ENCODE results near the gene GSN. TPM values are rescaled to one million over a fixed set of nuclear protein-coding genes. Genes with fewer than 3 reads are reported as not detected.

Gene GSN
- total RNA-seq, 1 donor from 2014 or later: 80.0 TPM

- peaks cover 12% of the 10 kb centered on the region for H3K36me3 Mint-ChIP-seq
- no peaks in the 10 kb centered on the region for H3K9me3 Mint-ChIP-seq
These were observed 86.2 kb downstream of the GSN start for GRCh38 chr9:121354141-121354540.

DNA sequence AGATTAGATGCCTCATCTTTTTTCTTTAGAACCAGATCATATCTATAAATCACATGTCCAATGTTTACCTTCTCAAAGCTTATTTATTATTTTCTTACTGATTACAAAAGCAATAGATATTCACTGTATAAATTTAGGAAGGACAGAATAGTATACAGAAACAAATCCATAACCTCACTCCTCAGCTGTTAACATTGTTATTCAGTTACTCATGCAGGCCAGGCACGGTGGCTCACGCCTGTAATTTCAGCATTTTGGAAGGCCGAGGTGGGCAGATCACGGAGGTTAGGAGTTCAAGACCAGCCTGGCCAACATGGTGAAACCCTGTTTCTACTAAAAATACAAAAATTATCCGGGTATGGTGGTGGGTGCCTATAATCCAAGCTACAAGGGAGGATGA is 86.8 kb downstream of the GSN start:
- Mint-ChIP-seq H3K9me3 (no peaks in the 10 kb centered on the region), H3K4me1 (ENCODE audit: unreplicated experiment) (peaks cover 25% of the 10 kb centered on the region), H3K27ac (no peak overlapping the region), H3K36me3 (peaks cover 12% of the 10 kb centered on the region), H3K27me3 (no peaks in the 10 kb centered on the region), H3K4me3 (no peak overlapping the region)
- TF ChIP-seq, protein P1, sequence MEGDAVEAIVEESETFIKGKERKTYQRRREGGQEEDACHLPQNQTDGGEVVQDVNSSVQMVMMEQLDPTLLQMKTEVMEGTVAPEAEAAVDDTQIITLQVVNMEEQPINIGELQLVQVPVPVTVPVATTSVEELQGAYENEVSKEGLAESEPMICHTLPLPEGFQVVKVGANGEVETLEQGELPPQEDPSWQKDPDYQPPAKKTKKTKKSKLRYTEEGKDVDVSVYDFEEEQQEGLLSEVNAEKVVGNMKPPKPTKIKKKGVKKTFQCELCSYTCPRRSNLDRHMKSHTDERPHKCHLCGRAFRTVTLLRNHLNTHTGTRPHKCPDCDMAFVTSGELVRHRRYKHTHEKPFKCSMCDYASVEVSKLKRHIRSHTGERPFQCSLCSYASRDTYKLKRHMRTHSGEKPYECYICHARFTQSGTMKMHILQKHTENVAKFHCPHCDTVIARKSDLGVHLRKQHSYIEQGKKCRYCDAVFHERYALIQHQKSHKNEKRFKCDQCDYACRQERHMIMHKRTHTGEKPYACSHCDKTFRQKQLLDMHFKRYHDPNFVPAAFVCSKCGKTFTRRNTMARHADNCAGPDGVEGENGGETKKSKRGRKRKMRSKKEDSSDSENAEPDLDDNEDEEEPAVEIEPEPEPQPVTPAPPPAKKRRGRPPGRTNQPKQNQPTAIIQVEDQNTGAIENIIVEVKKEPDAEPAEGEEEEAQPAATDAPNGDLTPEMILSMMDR (conservative IDR thresholded peaks at IDR 0.05): no peak
- DNase-seq (ENCODE audit: extremely low spot score, unreplicated experiment): no peak

More at GRCh38 chr9:121354141-121354540, 86.2 kb downstream of the GSN start:
- Mint-ChIP-seq H3K27me3 (no peaks in the 10 kb centered on the region), H3K4me1 (ENCODE audit: unreplicated experiment) (peaks cover 25% of the 10 kb centered on the region), H3K27ac (no peak overlapping the region), H3K4me3 (no peak overlapping the region)
- TF ChIP-seq, protein P1 (conservative IDR thresholded peaks at IDR 0.05): no peak
- no peak for DNase-seq (ENCODE audit: extremely low spot score, unreplicated experiment)

DNA sequence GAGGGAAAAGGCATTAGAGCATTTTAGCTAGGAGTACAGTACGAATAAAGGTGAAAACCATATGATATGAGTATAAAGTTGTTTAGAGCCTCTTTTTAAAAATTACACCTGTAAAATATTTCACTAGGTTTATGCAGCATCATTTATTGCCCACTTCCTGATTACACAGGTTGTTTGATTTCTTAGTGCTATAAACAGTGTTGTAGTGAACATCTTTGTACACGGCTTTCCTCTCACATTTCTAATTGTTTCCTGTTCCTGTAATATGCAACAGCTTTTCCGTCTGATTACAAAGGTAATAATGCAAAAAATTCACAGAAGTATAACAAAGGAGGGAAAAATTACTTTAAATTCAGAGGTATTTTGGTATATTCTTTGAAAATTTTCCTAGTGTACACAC is 89.0 kb downstream of the GSN start:
- Mint-ChIP-seq H3K27ac (no peak overlapping the region), H3K9me3 (no peaks in the 10 kb centered on the region), H3K4me1 (ENCODE audit: unreplicated experiment) (peaks cover 9% of the 10 kb centered on the region), H3K4me3 (no peak overlapping the region), H3K36me3 (peaks cover 12% of the 10 kb centered on the region), H3K27me3 (no peaks in the 10 kb centered on the region)
- TF ChIP-seq, protein P1 (conservative IDR thresholded peaks at IDR 0.05): no peak
- no peak for DNase-seq (ENCODE audit: extremely low spot score, unreplicated experiment)

- no peak for DNase-seq (ENCODE audit: extremely low spot score, unreplicated experiment)
- Mint-ChIP-seq H3K36me3 (peaks cover 9% of the 10 kb centered on the region), H3K4me1 (ENCODE audit: unreplicated experiment) (peaks cover 13% of the 10 kb centered on the region), H3K9me3 (no peaks in the 10 kb centered on the region), H3K4me3 (no peak overlapping the region), H3K27me3 (no peaks in the 10 kb centered on the region), H3K27ac (no peak overlapping the region)
- TF ChIP-seq, protein P1 (conservative IDR thresholded peaks at IDR 0.05): no peak
These were observed 90.8 kb downstream of the GSN start for GRCh38 chr9:121358751-121359150.

GRCh38 chr9:121359351-121360294 is 91.7 kb downstream of the GSN start:
- Mint-ChIP-seq H3K9me3 (no peaks in the 10 kb centered on the region), H3K4me3 (no peak overlapping the region), H3K27me3 (no peaks in the 10 kb centered on the region), H3K36me3 (peaks cover 4% of the 10 kb centered on the region), H3K27ac (no peak overlapping the region), H3K4me1 (ENCODE audit: unreplicated experiment) (peaks cover 8% of the 10 kb centered on the region)
- no peak for DNase-seq (ENCODE audit: extremely low spot score, unreplicated experiment)
- TF ChIP-seq, protein P1 (conservative IDR thresholded peaks at IDR 0.05): no peak

All from type B pancreatic cell (in vitro differentiated cells).